Effector CD8-positive, alpha-beta T cell (primary cell): ENCODE results near the gene PXMP4.

Experiments
- DNase-seq: peaks from one replicate; lab custom pipeline; 2025; lab: John Stamatoyannopoulos, UW

Gene PXMP4

DNA sequence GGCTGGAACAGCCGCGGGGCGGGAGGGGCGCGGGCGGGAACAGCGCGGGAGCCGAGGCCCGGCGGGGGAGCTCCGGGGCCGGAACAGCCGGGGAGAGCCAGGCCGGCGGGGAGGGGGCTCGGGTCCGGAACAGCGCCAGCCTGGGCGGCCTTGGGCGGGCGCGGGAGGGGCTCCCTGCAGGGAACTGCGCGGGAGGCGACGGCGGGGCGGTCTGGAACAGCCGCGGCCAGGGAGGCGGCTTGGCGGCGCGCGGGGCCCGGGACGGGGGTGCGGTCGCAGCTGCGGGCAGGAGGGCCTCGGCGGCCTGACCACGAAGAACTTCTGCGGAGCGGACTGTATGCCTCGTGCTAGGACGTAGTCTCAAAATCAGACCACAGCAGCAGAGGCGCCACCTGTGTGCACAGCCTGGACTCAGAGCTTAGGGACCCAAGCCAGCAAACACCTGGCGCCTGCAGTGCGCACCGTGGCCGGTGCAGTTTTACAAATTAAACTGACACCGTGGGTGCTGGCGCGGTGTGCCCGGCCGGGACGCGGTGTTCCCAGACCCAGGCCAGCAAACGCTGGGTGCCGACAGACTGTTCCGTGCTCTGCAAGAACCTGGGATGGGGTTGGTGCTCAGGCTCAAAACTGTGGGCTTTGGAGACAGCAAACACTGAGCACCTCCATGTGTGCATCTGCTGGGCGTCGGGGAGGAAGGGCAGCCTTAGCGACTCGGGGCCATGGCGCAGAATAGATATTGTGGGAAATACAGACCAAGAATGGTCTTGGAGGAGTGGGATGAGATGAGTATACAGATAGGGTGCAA lies 12.3 kb upstream of the PXMP4 start:
- DNase-seq, result peak; percentile 83

DNA sequence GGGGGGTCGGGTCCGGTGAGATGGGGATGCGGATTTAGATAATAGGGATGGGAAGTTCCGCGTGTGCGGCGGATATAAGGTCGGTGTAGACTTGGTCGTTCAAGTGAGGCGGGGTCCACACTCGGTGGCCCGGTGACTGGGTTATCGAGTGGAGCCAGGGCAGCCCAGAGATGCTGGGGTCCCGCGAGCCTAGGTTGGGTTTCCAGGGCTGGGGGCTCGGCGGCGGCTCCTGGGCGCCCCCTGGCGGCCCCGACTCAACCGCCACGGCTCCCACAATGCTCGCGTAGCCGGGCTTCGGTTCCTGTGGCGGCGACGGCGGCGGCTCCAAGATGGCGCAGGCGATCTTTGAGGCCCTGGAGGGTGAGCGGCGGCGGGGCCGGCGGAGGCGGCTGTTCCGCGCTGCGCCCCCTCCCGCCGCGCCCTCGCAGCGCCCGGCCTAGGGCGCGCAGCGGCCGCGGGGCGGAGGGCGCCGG lies 11.6 kb upstream of the PXMP4 start, which contains the start of gene ZNF341:
Gene ZNF341, plus strand, starts transcription at position 304 of the 473 bp plus-strand sequence. Its CDS starts 26 bp downstream, at position 330.
- peak; percentile 83 for DNase-seq

DNA sequence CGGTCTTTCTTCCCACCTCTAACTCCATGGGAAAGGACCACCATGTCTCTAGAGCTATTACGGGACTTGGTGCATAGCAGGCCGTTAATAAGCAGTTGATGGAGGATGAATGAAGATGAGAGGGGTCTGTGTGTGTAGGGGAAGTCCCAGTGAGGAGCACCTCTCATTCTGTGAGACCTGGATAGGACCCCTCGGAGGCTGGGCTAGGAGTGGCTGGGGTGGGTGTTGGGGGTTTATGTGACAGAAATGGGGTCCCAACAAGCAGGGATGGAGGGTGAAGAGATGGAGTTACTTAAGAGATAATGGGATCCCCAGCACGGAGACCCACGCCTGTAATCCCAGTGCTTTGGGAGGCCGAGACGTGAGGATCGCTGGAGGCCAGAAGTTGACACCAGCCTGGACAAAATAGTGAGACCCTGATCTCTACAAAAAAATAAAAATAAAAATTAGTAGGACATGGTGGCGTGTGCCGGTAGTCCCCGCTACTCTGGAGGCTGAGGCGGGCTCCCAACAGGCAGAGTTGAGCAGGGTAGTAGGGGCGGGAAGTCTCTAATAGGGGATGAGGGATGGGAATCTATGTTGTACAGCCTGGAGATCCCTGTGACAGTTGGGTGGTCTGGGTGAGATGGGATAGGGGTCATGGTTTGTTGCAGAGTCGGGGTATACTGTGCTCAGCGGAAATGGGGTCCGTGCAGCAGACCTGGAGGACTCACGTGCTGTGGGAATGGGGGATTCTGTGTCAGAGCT lies 11.0 kb upstream of the PXMP4 start:
- DNase-seq, result no peak

DNA sequence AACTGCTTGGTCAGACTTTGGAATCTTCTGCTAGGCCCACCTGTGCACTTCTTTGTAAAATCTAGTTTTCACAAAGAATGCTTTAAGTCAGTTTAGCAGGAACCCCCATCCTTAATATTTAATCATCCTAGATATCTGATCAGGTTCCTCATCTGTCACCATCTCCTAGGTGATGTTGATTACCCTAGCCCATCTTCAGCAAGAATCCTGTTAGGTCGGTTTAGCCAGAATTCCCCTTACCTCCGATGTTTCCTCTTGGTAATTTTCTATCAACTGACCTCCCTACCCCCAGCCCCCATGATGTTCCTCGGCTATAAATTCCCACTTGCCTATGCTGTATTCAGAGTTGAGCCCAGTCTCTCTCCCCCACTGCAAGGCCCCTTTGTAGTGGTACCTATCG lies 9.0 kb upstream of the PXMP4 start:
- no peak for DNase-seq

DNA sequence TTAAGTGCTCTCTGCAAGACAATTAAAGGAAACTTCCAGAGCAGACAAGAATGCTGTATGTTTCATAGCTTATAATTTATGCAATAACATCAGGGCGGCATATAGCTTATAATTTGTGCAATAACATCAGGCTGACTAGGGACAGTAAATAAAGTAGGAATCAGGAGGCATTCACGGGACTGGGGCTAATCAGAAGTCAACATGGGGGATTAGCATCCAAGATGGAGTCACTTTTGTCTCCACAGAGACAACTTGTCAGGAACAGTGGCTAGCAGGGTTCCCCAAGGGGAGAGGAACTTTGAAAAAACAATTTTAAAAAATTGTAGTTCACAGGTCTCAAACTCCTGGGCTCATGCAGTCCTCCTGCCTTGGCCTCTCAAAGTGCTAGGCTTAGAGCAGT lies 8.4 kb upstream of the PXMP4 start:
- no peak for DNase-seq

DNA sequence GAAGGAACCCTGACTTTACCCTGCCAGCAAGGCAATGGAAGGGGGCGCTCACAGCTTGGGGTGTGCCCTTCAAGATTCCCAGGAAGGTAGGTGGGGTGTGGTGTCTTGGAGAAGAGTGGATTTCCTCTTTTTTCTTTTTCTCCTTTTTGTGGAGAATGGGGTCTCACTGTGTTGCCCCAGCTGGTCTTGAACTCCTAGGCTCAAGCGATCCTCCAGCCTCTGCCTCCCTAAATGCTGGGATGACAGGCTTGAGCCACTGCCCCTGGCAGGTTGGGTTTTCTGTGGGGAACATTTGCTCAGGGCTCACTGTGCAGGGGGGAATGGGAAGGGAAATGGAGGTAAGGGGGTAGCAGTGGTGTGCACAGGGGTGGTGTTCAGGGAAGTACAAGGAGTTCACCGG lies 7.7 kb upstream of the PXMP4 start:
- no peak for DNase-seq

DNA sequence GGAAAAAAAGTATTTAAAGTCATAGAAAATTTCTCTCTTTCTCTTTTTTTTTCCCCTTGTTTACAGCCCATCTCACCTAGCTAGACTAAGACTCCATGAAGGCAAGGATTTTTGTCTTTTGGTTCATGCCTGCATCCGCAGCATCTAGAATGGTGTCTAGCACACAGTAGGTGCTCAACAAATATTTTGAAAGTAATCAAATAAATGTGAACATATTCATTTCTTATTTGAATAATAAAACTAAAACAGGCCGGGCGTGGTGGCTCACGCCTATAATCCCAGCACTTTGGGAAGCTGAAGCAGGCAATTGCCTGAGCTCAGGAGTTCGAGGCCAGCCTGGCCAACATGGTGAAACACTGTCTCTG lies 7.0 kb upstream of the PXMP4 start:
- DNase-seq, result no peak

DNA sequence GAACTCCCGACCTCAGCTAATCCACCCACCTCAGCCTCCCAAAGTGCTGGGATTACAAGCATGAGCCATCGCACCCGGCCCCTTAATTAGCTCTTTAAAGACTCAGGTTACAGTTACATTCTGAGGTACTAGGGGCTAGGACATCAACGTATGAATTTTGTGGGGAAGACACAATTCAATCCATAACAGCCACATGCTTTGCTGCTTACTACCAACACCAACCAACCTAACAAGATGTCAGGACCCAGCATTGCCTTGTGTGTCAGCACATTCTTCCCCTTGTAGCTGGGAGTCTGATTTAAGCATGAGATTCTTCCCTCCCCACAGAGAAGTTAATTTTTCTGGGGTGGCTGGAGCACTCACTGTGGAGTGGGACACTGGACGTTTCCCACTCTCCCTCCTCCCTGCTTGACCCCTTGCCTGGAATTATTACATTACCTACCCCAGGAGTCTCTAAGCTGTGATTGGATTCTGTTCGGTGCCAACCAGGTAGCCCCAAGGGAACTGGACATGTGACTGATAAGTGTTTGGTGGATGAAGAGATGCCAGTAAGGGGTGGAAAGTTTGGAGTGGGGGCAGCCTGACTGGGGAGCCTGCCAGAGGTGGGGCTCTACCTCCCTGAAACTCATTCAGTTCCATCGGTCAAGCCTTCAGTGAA lies 5.6 kb upstream of the PXMP4 start:
- DNase-seq, result no peak

DNA sequence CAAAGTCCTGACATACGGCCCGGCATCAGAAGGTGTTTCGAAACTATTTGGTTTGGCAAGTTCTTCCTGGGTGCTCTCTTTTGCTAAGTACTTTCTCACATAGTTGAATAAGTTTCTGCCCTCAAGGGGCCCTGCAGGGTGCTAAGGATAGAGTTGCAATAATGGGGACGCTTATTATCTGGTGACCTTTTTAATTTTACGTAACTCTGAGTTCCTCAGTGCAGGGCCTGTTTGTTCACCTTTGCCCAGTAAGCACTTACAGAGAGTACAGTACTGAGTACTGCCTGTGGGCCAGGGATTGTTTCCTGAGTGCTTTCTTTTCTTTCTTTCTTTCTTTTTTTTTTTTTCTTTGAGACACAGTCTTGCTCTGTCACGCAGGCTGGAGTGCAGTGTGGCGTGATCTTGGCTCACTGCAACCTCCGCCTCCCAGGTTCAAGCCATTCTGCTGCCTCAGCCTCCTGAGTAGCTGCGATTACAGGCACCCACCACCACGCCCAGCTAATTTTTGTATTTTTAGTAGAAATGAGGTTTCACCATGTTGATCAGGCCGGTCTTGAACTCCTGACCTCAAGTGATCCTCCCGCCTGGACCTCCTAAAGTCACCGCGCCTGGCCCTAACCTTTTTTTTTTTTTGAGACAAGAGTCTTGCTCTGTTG lies 4.5 kb upstream of the PXMP4 start:
- DNase-seq, result no peak

DNA sequence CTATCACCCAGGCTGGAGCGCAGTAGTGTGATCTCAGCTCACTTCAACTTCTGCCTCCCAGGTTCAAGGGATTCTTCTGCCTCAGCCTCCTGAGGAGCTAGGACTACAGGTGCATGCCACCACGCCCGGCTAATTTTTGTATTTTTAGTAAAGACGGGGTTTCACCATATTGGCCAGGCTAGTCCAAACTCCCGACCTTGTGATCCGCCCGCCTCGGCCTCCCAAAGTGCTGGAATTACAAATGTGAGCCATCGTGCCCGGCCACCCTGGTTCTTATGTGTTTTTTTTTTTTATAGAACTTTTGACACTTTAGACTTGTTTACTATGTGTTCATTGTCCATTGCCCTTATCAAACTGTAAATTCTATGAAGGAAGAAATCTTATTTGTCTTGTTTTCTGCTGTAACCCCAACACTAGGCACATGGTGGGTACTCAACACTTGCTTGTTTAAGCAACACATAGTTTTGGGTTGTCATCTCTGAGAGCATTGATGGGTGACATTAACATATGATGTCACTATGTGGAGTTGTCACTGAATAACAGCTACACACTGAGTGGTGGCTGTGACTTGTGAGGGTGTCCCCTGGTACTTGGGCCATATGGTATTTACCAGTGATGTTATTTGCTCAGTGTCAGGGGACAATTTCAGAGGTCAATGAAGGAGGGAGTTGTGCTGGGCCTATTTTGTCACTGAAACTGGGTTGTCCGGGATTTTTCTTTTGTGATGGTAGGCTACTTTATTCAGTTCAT lies 1.5 kb upstream of the PXMP4 start:
- no peak for DNase-seq

DNA sequence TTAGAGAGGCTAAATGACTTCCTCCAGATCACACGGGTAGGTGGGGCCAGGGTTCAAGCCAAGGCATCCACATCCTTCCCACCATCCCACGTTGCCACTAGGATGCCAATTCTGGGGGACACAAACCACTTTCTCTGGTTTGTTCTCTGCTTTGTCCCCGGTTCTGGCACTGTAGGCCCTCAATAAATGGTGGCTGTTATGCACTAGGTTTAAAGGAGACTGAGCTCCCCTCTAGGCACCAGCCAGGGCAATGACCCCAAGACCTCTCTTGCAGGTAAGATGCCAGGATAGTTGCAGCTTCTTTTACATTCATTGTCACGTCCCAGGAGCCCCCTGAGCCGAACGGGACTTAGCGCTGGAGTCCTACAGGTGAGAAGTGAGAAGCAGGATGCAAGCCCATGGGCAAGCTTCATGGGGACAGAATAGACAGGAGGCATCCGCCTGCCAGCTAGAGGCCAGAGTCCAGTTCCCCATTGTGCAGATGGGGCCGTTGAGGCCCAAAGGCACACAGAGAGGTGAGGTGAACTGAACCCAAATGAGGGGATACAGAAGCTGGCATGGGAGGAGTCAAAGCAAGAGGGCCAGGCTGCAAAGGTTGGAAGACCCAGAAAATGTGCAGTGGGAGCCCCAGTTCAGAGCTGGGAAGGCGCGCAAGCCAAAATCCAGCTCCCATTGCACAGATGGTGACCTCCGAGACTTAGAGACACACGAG lies 677 bp downstream of the PXMP4 start:
- DNase-seq, result no peak

DNA sequence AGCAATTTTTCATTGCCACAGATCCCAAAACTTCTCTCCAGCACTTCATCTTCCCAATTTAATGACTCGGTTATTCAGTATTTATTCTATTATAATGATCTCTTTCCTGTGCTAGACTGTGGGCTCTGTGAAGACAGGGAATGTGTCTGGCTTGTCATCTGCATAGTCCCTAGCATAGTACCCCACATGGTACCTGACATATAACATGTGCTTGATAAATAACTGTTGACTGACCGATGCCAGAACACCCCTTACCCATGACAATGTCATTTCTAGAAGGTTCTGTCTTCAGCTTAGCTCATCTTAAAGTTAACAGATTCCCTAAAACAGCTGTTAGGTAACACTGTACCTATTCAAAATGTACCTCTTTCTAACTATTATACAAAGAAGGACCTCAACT lies 3.6 kb downstream of the PXMP4 start:
- no peak for DNase-seq

DNA sequence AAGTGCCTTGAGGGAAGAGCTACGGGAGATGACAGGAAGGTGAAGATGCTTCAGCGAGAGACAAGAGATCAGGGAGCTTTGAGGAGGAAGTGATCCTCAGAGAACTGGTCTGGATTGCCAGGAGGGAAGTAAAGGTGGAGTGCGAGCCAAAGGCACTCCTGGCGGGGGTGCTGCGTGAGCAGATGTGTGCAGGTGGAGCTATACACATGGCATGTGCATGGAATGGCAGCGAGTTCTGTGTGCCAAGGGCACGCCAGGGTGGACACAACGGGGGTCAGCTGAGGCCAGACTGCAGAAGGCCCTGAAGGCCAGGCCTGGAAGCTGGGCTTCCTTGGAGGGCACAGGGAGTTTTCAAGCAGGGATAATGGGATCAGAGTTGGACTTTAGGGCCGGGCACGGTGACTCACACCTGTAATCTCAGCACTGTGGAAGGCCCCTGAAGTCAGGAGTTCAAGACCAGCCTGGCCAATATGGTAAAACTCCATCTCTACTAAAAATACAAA lies 6.2 kb downstream of the PXMP4 start:
- no peak for DNase-seq

DNA sequence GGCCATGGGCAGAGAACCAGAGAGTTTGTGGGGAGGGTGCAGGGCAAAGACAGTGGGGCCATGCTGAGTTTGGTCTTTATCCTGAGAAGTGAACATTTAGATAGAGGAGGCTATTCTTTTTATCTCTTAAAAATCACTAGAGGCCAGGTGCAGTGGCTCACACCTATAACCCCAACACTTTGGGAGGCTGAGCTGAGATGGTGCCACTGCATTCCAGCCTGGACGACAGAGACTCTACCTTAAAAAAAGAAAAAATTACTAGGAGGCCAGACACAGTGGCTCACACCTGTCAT lies 8.7 kb downstream of the PXMP4 start:
- DNase-seq, result no peak

DNA sequence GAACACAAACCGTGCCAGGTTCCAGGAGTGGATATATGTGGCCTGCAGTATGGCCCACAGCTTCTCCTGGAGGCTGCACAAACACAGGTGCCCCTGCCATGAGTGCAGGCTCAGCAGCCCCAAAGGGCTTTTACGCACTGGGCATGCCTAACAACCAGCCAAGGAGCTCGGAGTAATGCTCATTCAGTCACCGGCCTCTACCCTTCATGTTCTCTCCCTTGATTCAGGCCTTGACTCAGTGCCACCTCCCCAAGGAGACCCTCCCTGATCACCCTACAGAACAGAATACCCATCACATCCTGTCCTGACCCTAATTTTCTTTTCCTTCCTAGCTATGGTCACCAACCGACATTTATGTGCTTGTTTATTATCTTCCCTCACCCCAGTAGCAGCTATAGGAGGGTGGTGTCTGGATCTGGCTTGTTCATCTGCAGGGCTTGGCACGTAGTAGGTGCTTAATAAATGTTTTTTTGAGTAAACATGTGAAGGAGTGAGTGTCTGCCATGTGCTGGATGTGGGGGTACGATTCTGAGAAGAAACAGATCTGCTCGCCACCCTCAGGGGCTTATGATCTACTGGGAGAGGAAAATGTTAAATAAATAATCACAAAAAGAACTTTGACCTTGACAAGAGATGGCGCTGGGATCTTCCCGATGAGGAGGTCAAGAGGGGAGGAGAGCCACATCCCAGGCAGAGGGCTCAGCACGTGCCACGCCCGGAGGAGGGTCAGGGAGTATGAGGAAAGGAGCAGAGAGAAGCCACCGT lies 9.2 kb downstream of the PXMP4 start:
- no peak for DNase-seq

DNA sequence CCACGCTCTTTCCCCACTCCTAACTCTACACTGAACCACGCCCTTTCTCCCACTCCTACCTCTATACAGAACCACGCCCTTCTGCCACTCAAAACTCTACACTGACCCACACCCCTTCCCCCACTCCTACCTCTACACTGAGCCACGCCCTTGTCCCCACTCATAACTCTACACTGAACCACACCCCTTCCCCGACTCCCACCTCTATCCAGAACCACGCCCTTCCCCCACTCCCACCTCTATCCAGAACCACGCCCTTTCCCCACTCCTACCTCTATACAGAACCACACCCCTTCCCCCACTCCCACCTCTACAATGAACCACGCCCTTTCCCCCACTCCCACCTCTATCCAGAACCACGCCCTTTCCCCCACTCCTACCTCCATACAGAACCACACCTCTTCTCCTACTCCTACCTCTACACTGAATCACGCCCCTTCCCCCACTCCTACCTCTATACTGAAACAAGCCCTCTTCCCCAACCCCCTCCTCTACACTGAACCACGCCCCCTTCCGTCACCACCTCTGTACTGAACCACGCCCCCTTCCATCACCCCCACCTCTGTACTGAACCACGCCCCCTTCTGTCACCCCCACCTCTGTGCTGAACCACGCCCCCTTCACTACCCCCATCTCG lies 10.1 kb downstream of the PXMP4 start:
- DNase-seq, result no peak

DNA sequence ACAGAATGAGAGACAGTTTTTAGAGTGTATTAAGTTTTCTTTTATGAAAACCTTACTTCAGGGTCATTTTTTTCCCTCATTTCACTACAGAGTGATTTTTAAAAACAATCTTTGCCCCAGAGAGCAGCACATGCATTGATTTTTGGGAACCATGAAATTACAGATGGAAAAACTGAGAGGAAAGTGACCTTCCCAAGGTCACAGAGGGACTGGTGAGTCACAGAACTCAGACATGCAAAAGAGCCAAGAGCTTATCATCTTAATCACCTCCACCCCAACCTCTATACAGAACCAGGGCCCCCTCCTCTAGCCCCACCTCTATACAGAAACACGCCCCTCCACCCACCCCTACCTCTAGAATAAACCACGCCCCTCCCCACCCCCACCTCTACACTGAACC lies 10.7 kb downstream of the PXMP4 start:
- no peak for DNase-seq

DNA sequence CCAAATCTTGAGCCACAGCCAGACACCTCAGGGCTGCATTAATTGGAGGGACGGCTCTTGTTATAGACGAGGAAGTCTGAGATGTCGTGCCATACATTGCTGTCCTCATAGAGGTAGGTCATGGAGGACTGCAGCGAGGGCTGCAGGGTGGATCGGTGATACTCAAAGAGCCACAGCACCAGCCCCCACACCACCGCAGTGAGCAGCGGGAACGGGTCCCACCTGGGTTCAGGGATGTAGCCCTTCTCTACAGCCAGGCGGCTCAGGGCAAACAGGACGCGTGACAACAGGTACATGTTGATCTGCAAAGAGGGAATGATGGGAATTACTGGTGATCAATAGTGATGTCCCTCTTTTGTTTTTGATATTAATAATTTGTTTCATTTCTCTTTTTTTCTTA lies 12.4 kb downstream of the PXMP4 start:
- no peak for DNase-seq

DNA sequence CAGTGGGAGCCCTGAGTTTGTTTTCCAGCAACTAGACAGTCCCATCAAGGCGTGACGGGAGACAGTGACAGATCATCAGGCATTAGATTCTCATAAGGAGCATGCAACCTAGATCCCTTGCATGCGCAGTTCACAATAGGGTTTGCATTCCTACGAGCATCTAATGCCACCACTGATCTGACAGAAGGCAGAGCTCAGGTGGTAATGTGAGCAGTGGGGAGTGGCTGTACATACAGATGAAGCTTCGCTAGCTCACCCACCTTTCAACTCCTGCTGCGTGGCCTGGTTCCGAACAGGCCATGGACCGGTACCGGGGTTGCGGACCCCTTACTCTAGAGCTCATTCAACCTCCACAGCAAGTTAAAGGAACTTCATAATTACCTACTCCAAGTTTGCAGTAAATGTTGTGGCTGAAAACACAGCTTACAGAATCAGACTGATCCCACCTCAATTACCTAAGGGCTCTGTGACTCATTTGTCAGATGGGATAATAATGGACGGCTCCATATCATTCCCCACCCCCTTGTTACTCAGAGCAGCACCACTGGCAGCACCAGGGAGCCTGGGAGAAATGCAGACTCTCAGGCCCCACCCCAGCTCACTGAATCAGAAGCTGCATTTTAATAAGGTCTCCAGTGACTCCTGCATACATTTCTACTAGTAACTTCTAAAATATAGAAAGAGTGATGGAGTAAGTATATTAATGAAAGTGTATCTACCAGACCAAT lies 15.7 kb downstream of the PXMP4 start:
- no peak for DNase-seq
